ENCODE measurements around the gene COPZ1.

The COPZ1 gene

DNA sequence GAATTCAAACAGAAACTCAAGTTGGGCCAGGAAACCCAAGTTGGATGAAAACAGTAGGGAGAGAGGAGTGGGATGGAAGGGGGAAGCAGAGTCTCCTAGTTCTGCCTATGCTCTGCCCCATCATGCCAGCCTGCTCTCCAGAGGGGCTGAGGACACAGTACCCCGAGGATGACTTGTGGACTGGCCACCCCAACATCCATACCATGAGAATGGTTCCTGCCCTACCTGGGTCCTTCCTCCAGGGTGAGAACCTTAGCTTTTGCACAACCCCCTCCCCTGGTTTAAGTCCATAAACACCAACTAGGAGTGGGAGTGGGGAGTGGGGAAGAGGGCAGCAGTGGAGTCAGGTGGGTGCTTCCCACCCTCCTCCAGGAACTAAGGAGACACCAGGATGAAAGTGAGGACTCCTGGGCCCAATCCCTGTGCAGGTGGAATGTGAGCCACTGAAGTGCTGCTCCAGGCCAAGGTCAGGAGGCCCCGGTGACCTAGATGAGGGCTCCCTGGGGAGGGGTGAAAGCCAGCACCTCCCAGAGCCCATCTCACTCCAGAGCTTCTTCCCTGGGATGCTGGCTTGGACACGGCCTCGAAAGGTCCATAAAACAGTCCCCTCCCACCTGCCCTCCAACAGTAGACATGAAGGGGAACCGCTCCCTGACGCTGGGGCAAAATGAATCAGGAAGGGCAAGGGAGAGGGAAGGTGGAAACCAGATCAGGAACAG is 53.0 kb downstream of the COPZ1 start:
- Histone ChIP-seq H3K4me3 (ENCODE audit: low read length, poor library complexity, severe bottlenecking) (no peak overlapping the region), H3K79me2 (ENCODE audit: insufficient read depth, low read length) (no peaks in the 10 kb centered on the region), H3K9me2 (replicated peaks; ENCODE audit: low read depth, low read length) (no peaks in the 10 kb centered on the region), H3K27me3 (ENCODE audit: insufficient read depth, low read length, poor library complexity, severe bottlenecking) (no peaks in the 10 kb centered on the region), H3K9me3 (ENCODE audit: insufficient read depth, low read depth, low read length) (no peaks in the 10 kb centered on the region), H3K36me3 (ENCODE audit: insufficient read depth, low read length) (no peaks in the 10 kb centered on the region), H3F3A (ENCODE audit: low read depth) (no peaks in the 10 kb centered on the region), H3K9ac (ENCODE audit: low read depth, low read length, poor library complexity, severe bottlenecking) (no peak overlapping the region), H3K4me1 (ENCODE audit: insufficient read depth, low read length, poor library complexity, severe bottlenecking) (peaks cover 12% of the 10 kb centered on the region), H3K4me2 (ENCODE audit: low read depth, low read length, poor library complexity, severe bottlenecking) (no peak overlapping the region), H2AFZ (ENCODE audit: low read length) (no peak overlapping the region), H4K20me1 (ENCODE audit: insufficient read depth, low read length, poor library complexity, severe bottlenecking) (no peaks in the 10 kb centered on the region)
- TF ChIP-seq CTCF (conservative IDR thresholded peaks at IDR 0.05; ENCODE audit: low read length), result no peak
- no peak for TF ChIP-seq EZH2phosphoT487 (IDR thresholded peaks at IDR 0.05; ENCODE audit: borderline replicate concordance)

DNA sequence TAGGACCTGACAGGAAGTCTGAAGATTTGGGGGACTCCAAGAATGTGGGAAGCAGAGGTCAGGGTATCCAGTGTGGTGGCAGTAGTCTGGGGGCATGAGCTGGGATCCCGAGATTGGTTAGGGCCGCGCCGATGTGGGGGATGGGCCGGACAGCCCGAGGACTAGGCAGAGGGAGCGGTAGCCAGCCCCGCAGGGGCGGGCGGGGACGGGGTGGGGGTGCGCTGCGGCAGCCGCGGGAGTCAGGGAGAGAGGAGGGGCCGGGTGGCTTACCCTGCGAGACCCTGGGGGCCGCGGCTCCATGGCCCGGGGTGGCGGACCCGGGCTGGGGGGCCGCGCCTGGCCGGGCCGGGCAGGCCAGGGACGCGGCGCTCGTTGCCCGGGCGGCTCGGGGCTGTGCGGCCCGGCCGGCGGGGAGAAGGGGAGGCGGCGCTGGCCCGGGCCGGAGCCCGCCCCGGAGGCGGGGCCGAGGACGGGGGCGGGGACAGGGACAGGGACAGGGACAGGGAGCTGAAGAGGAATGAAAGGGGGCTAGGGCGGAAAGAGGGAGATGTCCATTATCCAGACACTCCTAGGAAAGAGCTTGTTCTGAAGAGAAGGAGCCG is 54.0 kb downstream of the COPZ1 start:
- Histone ChIP-seq H3K4me2 (ENCODE audit: low read depth, low read length, poor library complexity, severe bottlenecking) (no peak overlapping the region), H3K9me2 (replicated peaks; ENCODE audit: low read depth, low read length) (no peaks in the 10 kb centered on the region), H2AFZ (ENCODE audit: low read length) (no peak overlapping the region), H3K9me3 (ENCODE audit: insufficient read depth, low read depth, low read length) (no peaks in the 10 kb centered on the region), H4K20me1 (ENCODE audit: insufficient read depth, low read length, poor library complexity, severe bottlenecking) (no peaks in the 10 kb centered on the region), H3K79me2 (ENCODE audit: insufficient read depth, low read length) (no peaks in the 10 kb centered on the region), H3K36me3 (ENCODE audit: insufficient read depth, low read length) (no peaks in the 10 kb centered on the region), H3K4me1 (ENCODE audit: insufficient read depth, low read length, poor library complexity, severe bottlenecking) (peaks cover 12% of the 10 kb centered on the region), H3K4me3 (ENCODE audit: low read length, poor library complexity, severe bottlenecking) (no peak overlapping the region), H3K27me3 (ENCODE audit: insufficient read depth, low read length, poor library complexity, severe bottlenecking) (no peaks in the 10 kb centered on the region), H3K9ac (ENCODE audit: low read depth, low read length, poor library complexity, severe bottlenecking) (no peak overlapping the region), H3F3A (ENCODE audit: low read depth) (no peaks in the 10 kb centered on the region)
- TF ChIP-seq EZH2phosphoT487 (IDR thresholded peaks at IDR 0.05; ENCODE audit: borderline replicate concordance) (no peak), CTCF (conservative IDR thresholded peaks at IDR 0.05; ENCODE audit: low read length) (no peak)

DNA sequence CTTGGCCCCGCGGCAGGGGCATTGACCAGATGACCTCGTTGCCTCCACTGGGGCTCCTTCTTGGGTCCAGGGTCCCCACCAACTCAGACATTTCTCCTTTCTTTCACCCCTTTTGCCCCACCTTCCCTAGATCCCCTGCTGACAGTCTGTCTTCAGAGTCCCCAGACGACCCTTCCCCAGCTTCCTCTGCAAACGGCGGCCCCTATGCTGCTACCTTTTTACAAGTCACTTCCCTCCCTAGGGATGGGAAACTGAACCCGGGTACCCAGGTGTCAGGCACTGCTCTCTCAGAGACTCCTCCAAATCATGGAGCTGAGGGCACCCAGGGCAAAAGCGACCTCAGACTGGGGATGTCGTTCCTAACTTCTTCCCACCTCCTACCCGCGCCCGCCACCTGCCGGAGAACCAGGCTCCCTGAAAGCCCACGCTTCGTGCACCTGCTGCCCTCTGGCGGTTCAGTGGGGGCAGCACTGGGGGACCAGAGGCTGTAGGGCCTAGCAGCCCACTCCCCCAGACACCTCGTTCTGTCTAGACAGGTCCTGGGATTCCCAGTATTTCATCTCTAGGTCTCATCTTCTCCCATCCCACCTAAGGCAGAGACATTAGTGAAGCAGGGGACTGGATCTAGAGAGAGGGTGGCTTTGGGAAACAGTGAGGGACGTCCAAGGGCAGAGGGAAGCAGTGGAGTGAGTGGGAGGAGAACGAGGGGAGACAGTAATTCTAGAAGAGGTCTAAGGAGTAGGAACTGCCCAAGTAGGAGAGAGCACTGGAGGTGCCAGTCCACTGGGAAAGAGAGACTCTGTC is 54.7 kb downstream of the COPZ1 start:
- no peaks in the 10 kb centered on the region for H3K36me3 ChIP-seq (ENCODE audit: insufficient read depth, low read length)
- H2AFZ ChIP-seq (ENCODE audit: low read length), result no peak overlapping the region
- H3K9me3 ChIP-seq (ENCODE audit: insufficient read depth, low read depth, low read length), result no peaks in the 10 kb centered on the region
- peak overlapping the region; percentile 30 for H3K4me2 ChIP-seq (ENCODE audit: low read depth, low read length, poor library complexity, severe bottlenecking)
- H4K20me1 ChIP-seq (ENCODE audit: insufficient read depth, low read length, poor library complexity, severe bottlenecking), result no peaks in the 10 kb centered on the region
- H3K79me2 ChIP-seq (ENCODE audit: insufficient read depth, low read length), result no peaks in the 10 kb centered on the region
- no peaks in the 10 kb centered on the region for H3K9me2 ChIP-seq (replicated peaks; ENCODE audit: low read depth, low read length)
- no peaks in the 10 kb centered on the region for H3K27me3 ChIP-seq (ENCODE audit: insufficient read depth, low read length, poor library complexity, severe bottlenecking)
- peak; percentile 100 for TF ChIP-seq CTCF (conservative IDR thresholded peaks at IDR 0.05; ENCODE audit: low read length)
- TF ChIP-seq EZH2phosphoT487 (IDR thresholded peaks at IDR 0.05; ENCODE audit: borderline replicate concordance), result no peak
- H3K4me3 ChIP-seq (ENCODE audit: low read length, poor library complexity, severe bottlenecking), result no peak overlapping the region
- no peak overlapping the region for H3K9ac ChIP-seq (ENCODE audit: low read depth, low read length, poor library complexity, severe bottlenecking)
- no peaks in the 10 kb centered on the region for H3F3A ChIP-seq (ENCODE audit: low read depth)
- peaks cover 10% of the 10 kb centered on the region for H3K4me1 ChIP-seq (ENCODE audit: insufficient read depth, low read length, poor library complexity, severe bottlenecking)

Data from Loucy (cell line).